ENCODE results near the gene GPR137. TPM values are rescaled to one million over a fixed set of nuclear protein-coding genes. Genes with fewer than 3 reads are reported as not detected.
A peak's percentile ranks its signal among the peaks of the same experiment; 100 is the strongest.

Gene GPR137
- total and polyA plus RNA-seq, 9 of the 15 experiments (the other 6 are each of a cell fraction or from before 2014, with no cell fraction given), result 0.32 to 26.7 (median 10.7) TPM

- TF ChIP-seq RAD21 (CRISPR knock-in tag; conservative IDR thresholded peaks at IDR 0.05 in 1 of 2, IDR thresholded peaks at IDR 0.05 in 1 of 2) (0 out of 4 replicates have a peak, but pooled peaks of 1 of the 2 experiments have one; percentile 2), ZNF436 (CRISPR knock-in tag; IDR thresholded peaks at IDR 0.05) (no peak), ZNF280B (CRISPR knock-in tag; IDR thresholded peaks at IDR 0.05) (no peak), ZBTB11 (CRISPR knock-in tag; IDR thresholded peaks at IDR 0.05) (no peak), TFAP4 (CRISPR knock-in tag; IDR thresholded peaks at IDR 0.05; ENCODE audit: borderline replicate concordance) (no peak; the same call in 1 of the 2 replicates), ARHGAP35 (IDR thresholded peaks at IDR 0.05; ENCODE audit: partially characterized antibody) (no peak), ZNF584 (CRISPR knock-in tag; IDR thresholded peaks at IDR 0.05; ENCODE audit: low read depth) (no peak), ZNF282 (CRISPR knock-in tag; IDR thresholded peaks at IDR 0.05) (no peak), NFIX (CRISPR knock-in tag; IDR thresholded peaks at IDR 0.05; ENCODE audit: low read depth) (no peak), CHD4 (IDR thresholded peaks at IDR 0.05; ENCODE audit: insufficient read depth, insufficient replicate concordance, low read depth, low read length, poor library complexity, severe bottlenecking) (peak; percentile 67), ZNF165 (CRISPR knock-in tag; IDR thresholded peaks at IDR 0.05; ENCODE audit: borderline replicate concordance) (no peak), CREB1 (IDR thresholded peaks at IDR 0.05) (0 out of 2 replicates have a peak, but pooled peaks have one; percentile 11), CREB1 (CRISPR knock-in tag; IDR thresholded peaks at IDR 0.05) (no peak), PTBP1 (IDR thresholded peaks at IDR 0.05; ENCODE audit: low read depth, low read length) (0 out of 2 replicates have a peak, but pooled peaks have one; percentile 35), MAZ (CRISPR knock-in tag; conservative IDR thresholded peaks at IDR 0.05 in 1 of 2, IDR thresholded peaks at IDR 0.05 in 1 of 2) (no peak), BACH1 (tag; IDR thresholded peaks at IDR 0.05) (no peak), ZBTB7A (IDR thresholded peaks at IDR 0.05; ENCODE audit: borderline replicate concordance, control insufficient read depth, low read depth, low read length) (peak; percentile 7; the same call in 1 of the 2 replicates), CREB3 (tag; conservative IDR thresholded peaks at IDR 0.05; ENCODE audit: low read depth) (0 out of 2 replicates have a peak, but pooled peaks have one; percentile 32), GATAD2A (IDR thresholded peaks at IDR 0.05) (no peak)
These were observed 17.4 kb upstream of the GPR137 start (continued) for GRCh38 chr11:64268025-64268892.
